ENCODE results near the gene JADE1. TPM values are rescaled to one million over a fixed set of nuclear protein-coding genes. Genes with fewer than 3 reads are reported as not detected.

The JADE1 gene
- total RNA-seq, 1 experiment from 2014 or later: 30.2 TPM

GRCh38 chr4:128821151-128821550, 11.7 kb downstream of the JADE1 start:
- H3K9me3 Mint-ChIP-seq (ENCODE audit: unreplicated experiment): no peaks in the 10 kb centered on the region
- no peaks in the 10 kb centered on the region for H3K27me3 Mint-ChIP-seq (ENCODE audit: insufficient read depth, unreplicated experiment)
- peaks cover 24% of the 10 kb centered on the region for H3K4me1 Mint-ChIP-seq (ENCODE audit: low read depth, unreplicated experiment)
- H3K4me3 Mint-ChIP-seq (ENCODE audit: unreplicated experiment): no peak overlapping the region
- POLR2A ChIA-PET: no interaction called here
- DNase-seq: no peak
- intact Hi-C loops (cut with micrococcal nuclease; ENCODE audit: unreplicated experiment): no loop called here
- H3K36me3 ChIP-seq (ENCODE audit: control insufficient read depth, insufficient read depth, low read length): no peaks in the 10 kb centered on the region
- no peaks in the 10 kb centered on the region for H3K27me3 ChIP-seq (replicated peaks; ENCODE audit: control insufficient read depth, insufficient read depth, low read length)
- CTCF ChIA-PET: no interaction called here
- peaks cover 11% of the 10 kb centered on the region for H3K36me3 Mint-ChIP-seq (ENCODE audit: insufficient read depth, unreplicated experiment)
- TF ChIP-seq, protein P1, sequence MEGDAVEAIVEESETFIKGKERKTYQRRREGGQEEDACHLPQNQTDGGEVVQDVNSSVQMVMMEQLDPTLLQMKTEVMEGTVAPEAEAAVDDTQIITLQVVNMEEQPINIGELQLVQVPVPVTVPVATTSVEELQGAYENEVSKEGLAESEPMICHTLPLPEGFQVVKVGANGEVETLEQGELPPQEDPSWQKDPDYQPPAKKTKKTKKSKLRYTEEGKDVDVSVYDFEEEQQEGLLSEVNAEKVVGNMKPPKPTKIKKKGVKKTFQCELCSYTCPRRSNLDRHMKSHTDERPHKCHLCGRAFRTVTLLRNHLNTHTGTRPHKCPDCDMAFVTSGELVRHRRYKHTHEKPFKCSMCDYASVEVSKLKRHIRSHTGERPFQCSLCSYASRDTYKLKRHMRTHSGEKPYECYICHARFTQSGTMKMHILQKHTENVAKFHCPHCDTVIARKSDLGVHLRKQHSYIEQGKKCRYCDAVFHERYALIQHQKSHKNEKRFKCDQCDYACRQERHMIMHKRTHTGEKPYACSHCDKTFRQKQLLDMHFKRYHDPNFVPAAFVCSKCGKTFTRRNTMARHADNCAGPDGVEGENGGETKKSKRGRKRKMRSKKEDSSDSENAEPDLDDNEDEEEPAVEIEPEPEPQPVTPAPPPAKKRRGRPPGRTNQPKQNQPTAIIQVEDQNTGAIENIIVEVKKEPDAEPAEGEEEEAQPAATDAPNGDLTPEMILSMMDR (IDR thresholded peaks at IDR 0.05; ENCODE audit: insufficient read depth in 1 of 2, low read depth in 1 of 2, low read length in 1 of 2, severe bottlenecking in 1 of 2, unreplicated experiment in 1 of 2): no peak
- no peak overlapping the region for H3K4me3 ChIP-seq (ENCODE audit: low read depth, low read length)
- H3K4me1 ChIP-seq: peaks cover 50% of the 10 kb centered on the region
- no TSS peak for BruUV-seq (replicated peaks)
- H3K9me3 ChIP-seq: no peaks in the 10 kb centered on the region
- no peak overlapping the region for H3K27ac Mint-ChIP-seq (ENCODE audit: unreplicated experiment)

DNA sequence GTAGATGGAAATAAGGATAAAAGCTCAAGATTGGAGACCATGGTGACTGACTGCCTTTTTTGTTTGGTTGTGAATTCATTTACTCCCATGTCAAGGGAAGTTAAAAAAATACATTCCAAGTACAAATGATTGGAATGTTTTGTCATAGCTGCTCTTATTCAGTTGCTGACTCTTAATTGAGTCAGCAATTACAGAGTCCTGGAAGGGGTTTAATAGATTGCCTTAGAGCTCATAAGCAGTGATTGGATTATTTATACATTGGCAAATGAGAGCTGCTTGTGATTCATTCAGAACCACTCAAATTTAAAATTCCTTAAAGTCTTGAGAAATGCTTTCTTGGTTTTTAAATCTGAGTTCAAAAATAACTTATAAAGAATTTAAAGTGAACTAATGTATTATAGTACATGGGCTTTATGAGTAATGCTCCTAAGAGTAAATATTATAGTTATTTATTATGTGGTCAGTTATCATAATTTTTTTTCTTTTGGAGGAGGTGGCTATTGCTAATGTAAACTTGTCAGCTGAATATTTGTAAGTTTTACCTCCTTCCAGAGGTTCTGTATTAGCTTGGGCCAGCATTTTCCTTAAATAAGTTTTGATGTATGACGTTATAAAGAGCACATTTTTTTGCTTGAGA, 13.6 kb downstream of the JADE1 start:
- no peaks in the 10 kb centered on the region for H3K9me3 ChIP-seq
- TF ChIP-seq, protein P1 (IDR thresholded peaks at IDR 0.05; ENCODE audit: insufficient read depth in 1 of 2, low read depth in 1 of 2, low read length in 1 of 2, severe bottlenecking in 1 of 2, unreplicated experiment in 1 of 2): no peak
- no peak overlapping the region for H3K27ac Mint-ChIP-seq (ENCODE audit: unreplicated experiment)
- peaks cover 50% of the 10 kb centered on the region for H3K4me1 ChIP-seq
- H3K27me3 Mint-ChIP-seq (ENCODE audit: insufficient read depth, unreplicated experiment): no peaks in the 10 kb centered on the region
- no peaks in the 10 kb centered on the region for H3K27me3 ChIP-seq (replicated peaks; ENCODE audit: control insufficient read depth, insufficient read depth, low read length)
- H3K4me3 Mint-ChIP-seq (ENCODE audit: unreplicated experiment): no peak overlapping the region
- POLR2A ChIA-PET: no interaction called here
- no peak for DNase-seq
- no peaks in the 10 kb centered on the region for H3K9me3 Mint-ChIP-seq (ENCODE audit: unreplicated experiment)
- no TSS peak for BruUV-seq (replicated peaks)
- CTCF ChIA-PET: no interaction called here
- intact Hi-C loops (cut with micrococcal nuclease; ENCODE audit: unreplicated experiment): no loop called here
- no peak overlapping the region for H3K4me3 ChIP-seq (ENCODE audit: low read depth, low read length)
- no peaks in the 10 kb centered on the region for H3K36me3 ChIP-seq (ENCODE audit: control insufficient read depth, insufficient read depth, low read length)
- peaks cover 32% of the 10 kb centered on the region for H3K4me1 Mint-ChIP-seq (ENCODE audit: low read depth, unreplicated experiment)
- H3K36me3 Mint-ChIP-seq (ENCODE audit: insufficient read depth, unreplicated experiment): peaks cover 14% of the 10 kb centered on the region

GRCh38 chr4:128825226-128825625, 15.7 kb downstream of the JADE1 start:
- H3K4me3 Mint-ChIP-seq (ENCODE audit: unreplicated experiment): no peak overlapping the region
- H3K4me1 Mint-ChIP-seq (ENCODE audit: low read depth, unreplicated experiment): peaks cover 25% of the 10 kb centered on the region
- no peaks in the 10 kb centered on the region for H3K9me3 Mint-ChIP-seq (ENCODE audit: unreplicated experiment)
- peak overlapping the region; percentile 91 for H3K27ac Mint-ChIP-seq (ENCODE audit: unreplicated experiment)
- ChIA-PET CTCF (no interaction called here), POLR2A (no interaction called here)
- no peaks in the 10 kb centered on the region for H3K27me3 Mint-ChIP-seq (ENCODE audit: insufficient read depth, unreplicated experiment)
- Histone ChIP-seq H3K36me3 (ENCODE audit: control insufficient read depth, insufficient read depth, low read length) (no peaks in the 10 kb centered on the region), H3K4me3 (ENCODE audit: low read depth, low read length) (no peak overlapping the region), H3K9me3 (no peaks in the 10 kb centered on the region), H3K4me1 (peaks cover 50% of the 10 kb centered on the region), H3K27me3 (replicated peaks; ENCODE audit: control insufficient read depth, insufficient read depth, low read length) (no peaks in the 10 kb centered on the region)
- intact Hi-C loops (cut with micrococcal nuclease; ENCODE audit: unreplicated experiment): loop anchor here (2.0 kb wide), 1 partner anchor 14 kb away; no protein-coding TSS in a partner anchor
- peaks cover 14% of the 10 kb centered on the region for H3K36me3 Mint-ChIP-seq (ENCODE audit: insufficient read depth, unreplicated experiment)
- peak; percentile 67 to 78 for DNase-seq
- BruUV-seq (replicated peaks): no TSS peak
- TF ChIP-seq, protein P1 (IDR thresholded peaks at IDR 0.05; ENCODE audit: insufficient read depth in 1 of 2, low read depth in 1 of 2, low read length in 1 of 2, severe bottlenecking in 1 of 2, unreplicated experiment in 1 of 2): no peak
